CD4-positive, alpha-beta T cell treated with Interleukin-2 at 100 ng/mL for 4 hours (primary cell): ENCODE measurements around the gene KHDC4.
"Not testable (repeated sequence)": the region's sequence is repeated elsewhere in the genome, so short reads cannot be mapped to it uniquely, and the experiment has no call there.

ENCODE experiments used
- DNase-seq: peaks from one replicate; pipeline ENCODE4 v3.0.0-alpha.2; 2020; ENCODE audit warnings: low spot score

Gene KHDC4

GRCh38 chr1:155900161-155900560 lies 34.1 kb downstream of the KHDC4 start:
- no peak for DNase-seq

- no peak for DNase-seq
Measured at GRCh38 chr1:155899683-155900082, 34.5 kb downstream of the KHDC4 start.

- no peak for DNase-seq
Measured at GRCh38 chr1:155898888-155899287, 35.3 kb downstream of the KHDC4 start.

GRCh38 chr1:155897746-155898145 lies 36.5 kb downstream of the KHDC4 start:
- no peak for DNase-seq

- DNase-seq = not testable (repeated sequence)
Measured at GRCh38 chr1:155896476-155896875, 37.7 kb downstream of the KHDC4 start.

- not testable (repeated sequence) for DNase-seq
Measured at GRCh38 chr1:155895617-155896016, 38.6 kb downstream of the KHDC4 start.

GRCh38 chr1:155893389-155894142 lies 40.6 kb downstream of the KHDC4 start:
- DNase-seq = peak; percentile 38

GRCh38 chr1:155892796-155893195 lies 41.4 kb downstream of the KHDC4 start:
- DNase-seq = no peak

- no peak for DNase-seq
Measured at GRCh38 chr1:155890251-155890650, 44.0 kb downstream of the KHDC4 start.

GRCh38 chr1:155889566-155889965 lies 44.6 kb downstream of the KHDC4 start:
- no peak for DNase-seq

- DNase-seq = no peak
Measured at GRCh38 chr1:155888481-155888880, 45.7 kb downstream of the KHDC4 start.

GRCh38 chr1:155884982-155885381 lies 49.2 kb downstream of the KHDC4 start:
- no peak for DNase-seq

- DNase-seq = no peak
Measured at GRCh38 chr1:155884031-155884960, 49.9 kb downstream of the KHDC4 start.

- no peak for DNase-seq
Measured at GRCh38 chr1:155882766-155883165, 51.4 kb downstream of the KHDC4 start.

- DNase-seq = no peak
Measured at GRCh38 chr1:155882235-155882634, 52.0 kb downstream of the KHDC4 start.

- no peak for DNase-seq
Measured at GRCh38 chr1:155880950-155881349, 53.3 kb downstream of the KHDC4 start.

GRCh38 chr1:155880251-155880650 lies 54.0 kb downstream of the KHDC4 start:
- DNase-seq = no peak

GRCh38 chr1:155877945-155878344 lies 56.3 kb downstream of the KHDC4 start:
- DNase-seq = no peak

- DNase-seq = no peak
Measured at GRCh38 chr1:155873860-155874259, 60.4 kb downstream of the KHDC4 start.

GRCh38 chr1:155872527-155872926 lies 61.7 kb downstream of the KHDC4 start:
- no peak for DNase-seq

- DNase-seq = no peak
Measured at GRCh38 chr1:155871390-155871789, 62.8 kb downstream of the KHDC4 start.

- no peak for DNase-seq
Measured at GRCh38 chr1:155867766-155868165, 66.4 kb downstream of the KHDC4 start.

GRCh38 chr1:155864393-155864792 lies 69.8 kb downstream of the KHDC4 start:
- no peak for DNase-seq
